Measurements from ENCODE around the gene TRIM32. TPM values are rescaled to one million over a fixed set of nuclear protein-coding genes. Genes with fewer than 3 reads are reported as not detected.
A peak's percentile ranks its signal among the peaks of the same experiment; 100 is the strongest.

Gene TRIM32
- total RNA-seq, 1 experiment from 2014 or later, result 17.8 TPM

GRCh38 chr9:116674210-116674980 is 12.7 kb upstream of the TRIM32 start:
- H3K9me3 Mint-ChIP-seq (ENCODE audit: unreplicated experiment), result peaks cover 7% of the 10 kb centered on the region
- H3K4me1 Mint-ChIP-seq (ENCODE audit: insufficient read depth, unreplicated experiment), result no peaks in the 10 kb centered on the region
- TF ChIP-seq CTCF (IDR thresholded peaks at IDR 0.05; ENCODE audit: unreplicated experiment), result no peak
- no TSS peak for BruUV-seq (replicated peaks)
- no peak overlapping the region for H3K27ac Mint-ChIP-seq (ENCODE audit: low read depth, unreplicated experiment)
- DNase-seq (ENCODE audit: unreplicated experiment), result no peak
- no peak overlapping the region for H3K4me3 Mint-ChIP-seq (ENCODE audit: unreplicated experiment)
- CTCF ChIA-PET, result interaction anchor here (0.7 to 1.6 kb wide), 4 partner anchors 9 to 974 kb away, joined by 3 to 5 read pairs (median 3); partner anchors contain the start of gene TRIM32
- intact Hi-C loops (cut with micrococcal nuclease), result no loop called here
- POLR2A ChIA-PET, result no interaction called here
- H3K36me3 Mint-ChIP-seq (ENCODE audit: insufficient read depth, unreplicated experiment), result no peaks in the 10 kb centered on the region
- H3K27me3 Mint-ChIP-seq (ENCODE audit: insufficient read depth, unreplicated experiment), result no peaks in the 10 kb centered on the region

GRCh38 chr9:116683535-116683934 is 3.6 kb upstream of the TRIM32 start:
- Mint-ChIP-seq H3K27me3 (ENCODE audit: insufficient read depth, unreplicated experiment) (no peaks in the 10 kb centered on the region), H3K4me1 (ENCODE audit: insufficient read depth, unreplicated experiment) (peaks cover 17% of the 10 kb centered on the region), H3K27ac (ENCODE audit: low read depth, unreplicated experiment) (no peak overlapping the region), H3K4me3 (ENCODE audit: unreplicated experiment) (no peak overlapping the region), H3K9me3 (ENCODE audit: unreplicated experiment) (no peaks in the 10 kb centered on the region), H3K36me3 (ENCODE audit: insufficient read depth, unreplicated experiment) (no peaks in the 10 kb centered on the region)
- intact Hi-C loops (cut with micrococcal nuclease), result no loop called here
- CTCF ChIA-PET, result interaction anchor here (0.6 to 0.8 kb wide), 4 partner anchors 9 to 1092 kb away, joined by 3 to 5 read pairs (median 3); no protein-coding TSS in a partner anchor
- no TSS peak for BruUV-seq (replicated peaks)
- POLR2A ChIA-PET, result no interaction called here
- no peak for DNase-seq (ENCODE audit: unreplicated experiment)
- TF ChIP-seq CTCF (IDR thresholded peaks at IDR 0.05; ENCODE audit: unreplicated experiment), result no peak

- TF ChIP-seq CTCF (IDR thresholded peaks at IDR 0.05; ENCODE audit: unreplicated experiment), result no peak
- Mint-ChIP-seq H3K4me1 (ENCODE audit: insufficient read depth, unreplicated experiment) (peaks cover 33% of the 10 kb centered on the region), H3K27ac (ENCODE audit: low read depth, unreplicated experiment) (no peak overlapping the region), H3K9me3 (ENCODE audit: unreplicated experiment) (no peaks in the 10 kb centered on the region), H3K36me3 (ENCODE audit: insufficient read depth, unreplicated experiment) (no peaks in the 10 kb centered on the region), H3K4me3 (ENCODE audit: unreplicated experiment) (no peak overlapping the region), H3K27me3 (ENCODE audit: insufficient read depth, unreplicated experiment) (no peaks in the 10 kb centered on the region)
- no peak for DNase-seq (ENCODE audit: unreplicated experiment)
- intact Hi-C loops (cut with micrococcal nuclease), result no loop called here
- POLR2A ChIA-PET, result interaction anchor here (0.7 kb wide), 1 partner anchor 719 kb away, joined by 3 read pairs; no protein-coding TSS in a partner anchor
- no TSS peak for BruUV-seq (replicated peaks)
- CTCF ChIA-PET, result interaction anchor here (0.7 to 1.2 kb wide), 3 partner anchors 20 to 495 kb away, joined by 3 to 5 read pairs (median 3); no protein-coding TSS in a partner anchor
Measured at GRCh38 chr9:116685166-116685565, 1.9 kb upstream of the TRIM32 start.

- Mint-ChIP-seq H3K4me3 (ENCODE audit: unreplicated experiment) (peak overlapping the region; percentile 87), H3K36me3 (ENCODE audit: insufficient read depth, unreplicated experiment) (no peaks in the 10 kb centered on the region), H3K9me3 (ENCODE audit: unreplicated experiment) (no peaks in the 10 kb centered on the region), H3K27ac (ENCODE audit: low read depth, unreplicated experiment) (peak overlapping the region; percentile 84), H3K4me1 (ENCODE audit: insufficient read depth, unreplicated experiment) (peaks cover 39% of the 10 kb centered on the region), H3K27me3 (ENCODE audit: insufficient read depth, unreplicated experiment) (no peaks in the 10 kb centered on the region)
- CTCF ChIA-PET, result interaction anchor here (0.6 to 1.2 kb wide), 4 partner anchors 19 to 496 kb away, joined by 3 to 5 read pairs (median 3); no protein-coding TSS in a partner anchor
- POLR2A ChIA-PET, result interaction anchor here (1.4 kb wide), 1 partner anchor 9 kb away, joined by 4 read pairs; no protein-coding TSS in a partner anchor
- BruUV-seq (replicated peaks), result no TSS peak
- no peak for DNase-seq (ENCODE audit: unreplicated experiment)
- TF ChIP-seq CTCF (IDR thresholded peaks at IDR 0.05; ENCODE audit: unreplicated experiment), result no peak
- intact Hi-C loops (cut with micrococcal nuclease), result no loop called here
Measured at GRCh38 chr9:116686135-116686534, 970 bp upstream of the TRIM32 start.

All from MCF 10A (cell line).